Occipital lobe (tissue), 2 donors: Measurements from ENCODE around the gene KIAA0753. TPM values are rescaled to one million over a fixed set of nuclear protein-coding genes. Genes with fewer than 3 reads are reported as not detected.

Experiments used
- small RNA-seq: library from RNA; depleted of rRNA; stranded (forward); fragments of <200 nt; gene quantifications from one replicate; pipeline ENCODE3, GENCODE V24; 2014
- total RNA-seq: library from RNA; depleted of rRNA; stranded (reverse); fragments of >200 nt; gene quantifications from one replicate; pipeline ENCODE4 v1.2.3, GENCODE V29; 2014

KIAA0753 gene
- total RNA-seq, 1 donor from 2014 or later: 28.4 TPM

Small RNA genes within 50 kb of the gene (small RNA-seq; reads per million reads assigned to genes)
- not detected for gene MIR4520-1
- not detected for gene RNA5SP435

Other genes with a start within 250 kb of the KIAA0753 start
- gene AIPL1, start 205.6 kb downstream of the KIAA0753 start, total RNA-seq: not detected
- 5.9 TPM for gene PIMREG, start 196.3 kb downstream of the KIAA0753 start, total RNA-seq
- gene PITPNM3, start 84.2 kb downstream of the KIAA0753 start, total RNA-seq: 13.9 TPM
- gene TXNDC17, start 349 bp upstream of the KIAA0753 start, total RNA-seq: 13.3 TPM
- 16.1 TPM for gene MED31, start 10.9 kb upstream of the KIAA0753 start, total RNA-seq
- gene C17orf100, start 11.1 kb upstream of the KIAA0753 start, total RNA-seq: 2.3 TPM
- not detected for gene SLC13A5, start 72.7 kb upstream of the KIAA0753 start, total RNA-seq
- 2.5 TPM for gene XAF1, start 115.3 kb upstream of the KIAA0753 start, total RNA-seq
- not detected for gene FBXO39, start 135.5 kb upstream of the KIAA0753 start, total RNA-seq
- gene TEKT1, start 191.0 kb upstream of the KIAA0753 start, total RNA-seq: 1.2 TPM